ENCODE results near the gene PLPP1.

PLPP1 gene

DNA sequence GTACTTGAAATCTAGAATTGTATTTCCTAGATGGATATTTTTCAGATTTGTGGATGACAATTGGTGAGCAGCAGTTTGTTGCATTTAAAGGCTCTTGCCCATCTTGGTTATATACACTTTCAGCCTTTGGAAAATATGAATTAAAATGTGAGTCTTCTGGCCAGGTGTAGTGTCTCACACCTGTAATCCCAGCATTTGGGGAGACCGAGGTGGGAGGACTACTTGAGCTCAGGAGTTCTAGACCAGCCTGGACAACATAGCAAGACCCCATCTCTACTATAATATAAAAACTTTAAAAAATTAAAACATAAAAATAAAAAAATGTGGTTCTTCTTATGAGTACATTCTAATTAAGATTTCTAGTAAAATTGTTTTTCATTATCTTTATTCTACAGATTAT, 125.0 kb downstream of the PLPP1 start:
- no peak for TF ChIP-seq CTCF (IDR thresholded peaks at IDR 0.05; ENCODE audit: low read depth, low read length, missing control alignments)
- no peak overlapping the region for H3K4me3 ChIP-seq (replicated peaks; ENCODE audit: low read depth, low read length)
- no peak for DNase-seq (ENCODE audit: extremely low read depth, low read depth)

DNA sequence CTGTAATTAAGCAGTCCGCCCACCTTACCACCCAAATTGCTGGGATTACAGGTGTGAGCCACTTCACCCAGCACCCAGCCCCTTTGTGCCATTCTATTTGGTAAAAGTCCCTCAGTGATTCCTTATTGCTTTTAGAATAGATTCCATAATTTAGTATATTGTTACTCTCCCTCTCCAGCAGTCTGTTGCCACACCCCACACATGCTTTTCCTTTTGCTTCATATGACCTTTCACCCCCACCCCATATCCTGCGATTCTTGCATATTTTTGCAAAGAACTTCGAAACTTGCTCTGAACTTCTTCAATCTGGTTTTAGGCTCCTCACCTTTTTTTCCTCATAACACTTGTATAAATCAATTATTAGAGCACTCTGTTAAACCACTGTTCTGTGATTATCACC, 126.8 kb downstream of the PLPP1 start:
- no peak for DNase-seq (ENCODE audit: extremely low read depth, low read depth)
- TF ChIP-seq CTCF (IDR thresholded peaks at IDR 0.05; ENCODE audit: low read depth, low read length, missing control alignments), result no peak
- no peak overlapping the region for H3K4me3 ChIP-seq (replicated peaks; ENCODE audit: low read depth, low read length)

DNA sequence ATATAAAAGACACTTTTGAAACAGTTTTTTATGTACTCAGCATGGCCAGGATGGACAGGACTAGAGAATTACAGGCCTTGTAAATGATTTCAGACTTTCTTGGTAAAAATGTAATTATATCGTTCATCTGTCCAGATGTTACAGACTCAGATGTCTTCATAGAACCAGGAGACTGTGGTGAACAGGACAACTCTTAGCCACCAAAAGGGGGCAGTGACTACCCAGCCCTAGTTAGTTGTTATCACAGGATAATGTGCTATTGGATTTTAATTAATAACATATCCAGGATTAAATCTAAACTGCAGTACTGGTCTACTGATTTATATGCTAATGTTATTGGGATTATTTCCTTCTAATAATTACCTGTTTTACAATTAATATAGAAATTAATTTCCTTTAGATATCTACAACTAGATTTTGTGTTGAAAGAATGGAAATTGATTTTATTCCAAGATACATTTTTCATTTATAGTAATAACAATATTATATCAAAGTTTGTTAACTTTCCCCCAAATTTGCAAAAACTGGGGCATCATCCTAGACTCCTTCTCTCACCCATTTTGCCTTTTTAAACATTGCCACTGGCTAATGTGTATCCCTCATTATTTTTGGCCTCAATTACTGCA, 127.6 kb downstream of the PLPP1 start:
- peak; percentile 47 for DNase-seq (ENCODE audit: extremely low read depth, low read depth)
- peak; percentile 70 for TF ChIP-seq CTCF (IDR thresholded peaks at IDR 0.05; ENCODE audit: low read depth, low read length, missing control alignments)
- H3K4me3 ChIP-seq (replicated peaks; ENCODE audit: low read depth, low read length), result no peak overlapping the region

- DNase-seq (ENCODE audit: extremely low read depth, low read depth), result no peak
- no peak overlapping the region for H3K4me3 ChIP-seq (replicated peaks; ENCODE audit: low read depth, low read length)
- no peak for TF ChIP-seq CTCF (IDR thresholded peaks at IDR 0.05; ENCODE audit: low read depth, low read length, missing control alignments)
These were observed 128.5 kb downstream of the PLPP1 start for GRCh38 chr5:55406292-55406691.

- TF ChIP-seq CTCF (IDR thresholded peaks at IDR 0.05; ENCODE audit: low read depth, low read length, missing control alignments), result no peak
- H3K4me3 ChIP-seq (replicated peaks; ENCODE audit: low read depth, low read length), result no peak overlapping the region
- no peak for DNase-seq (ENCODE audit: extremely low read depth, low read depth)
These were observed 132.6 kb downstream of the PLPP1 start for GRCh38 chr5:55402199-55402598.

DNA sequence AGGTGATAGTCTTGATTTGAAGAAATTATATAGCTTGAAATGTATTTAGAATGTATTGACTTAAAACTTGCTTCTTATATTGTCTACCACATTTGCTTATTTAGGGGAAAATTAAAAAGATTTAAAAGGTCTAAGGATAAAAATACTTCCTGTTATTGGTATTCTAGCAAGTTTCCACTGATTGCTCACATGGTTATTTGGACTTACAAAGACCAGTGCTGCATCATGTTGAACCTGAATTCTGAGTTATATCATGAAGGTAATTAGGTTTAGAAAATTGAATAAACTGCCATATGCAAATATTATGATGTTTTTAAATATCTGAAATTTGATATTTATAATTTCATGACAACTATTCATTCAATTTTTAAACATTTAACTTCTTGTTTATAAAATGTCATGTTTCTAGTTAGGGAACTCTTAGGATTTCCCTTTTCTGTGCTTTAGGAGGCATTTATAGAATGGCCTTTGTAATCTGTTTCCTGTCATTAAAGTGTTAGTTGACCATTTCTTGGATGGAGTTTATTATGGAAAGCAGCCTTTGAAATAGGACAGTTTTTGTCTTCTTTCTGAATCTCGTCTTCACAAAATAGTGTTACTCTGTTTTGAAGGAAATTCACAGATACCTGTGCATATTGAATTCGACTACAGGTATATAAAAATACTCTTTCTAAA, 141.1 kb downstream of the PLPP1 start:
- no peak for TF ChIP-seq CTCF (IDR thresholded peaks at IDR 0.05; ENCODE audit: low read depth, low read length, missing control alignments)
- DNase-seq (ENCODE audit: extremely low read depth, low read depth), result no peak
- H3K4me3 ChIP-seq (replicated peaks; ENCODE audit: low read depth, low read length), result no peak overlapping the region
